Hepatocyte (in vitro differentiated cells): ENCODE data around the gene AGFG2. TPM values are rescaled to one million over a fixed set of nuclear protein-coding genes. Genes with fewer than 3 reads are reported as not detected.
A peak's percentile ranks its signal among the peaks of the same experiment; 100 is the strongest.

ENCODE experiments used
- DNase-seq: peaks from one replicate; pipeline ENCODE4 v3.0.0-alpha.2; 2016; ENCODE audit warnings: low spot score
- H2AFZ ChIP-seq: fragments of 200-600 bp; sonication (generic); 2 replicates; pipeline ENCODE4 v1.6.0; 2016; ENCODE audit warnings: antibody characterized with exemption, mild to moderate bottlenecking
- H3K27ac ChIP-seq: fragments of 200-600 bp; sonication (generic); 2 replicates; pipeline ENCODE4 v1.5.1; 2016; ENCODE audit warnings: mild to moderate bottlenecking
- H3K27me3 ChIP-seq: fragments of 200-600 bp; sonication (generic); 2 replicates; pipeline ENCODE4 v1.6.1; 2016
- H3K36me3 ChIP-seq: fragments of 200-600 bp; sonication (generic); replicated peaks from 2 replicates; pipeline ENCODE4 v1.5.1; 2016; ENCODE audit warnings: low read depth; ENCODE audit not compliant: insufficient read depth
- H3K4me1 ChIP-seq: fragments of 200-600 bp; sonication (generic); 2 replicates; pipeline ENCODE4 v1.5.1; 2016; ENCODE audit warnings: mild to moderate bottlenecking, moderate library complexity; ENCODE audit not compliant: insufficient read depth
- H3K4me2 ChIP-seq: fragments of 200-600 bp; sonication (generic); 2 replicates; pipeline ENCODE4 v1.6.0; 2016
- H3K4me3 ChIP-seq: fragments of 200-600 bp; sonication (generic); 2 replicates; pipeline ENCODE4 v1.5.1; 2016; ENCODE audit warnings: mild to moderate bottlenecking
- H3K79me2 ChIP-seq: fragments of 200-600 bp; sonication (generic); 2 replicates; pipeline ENCODE4 v1.6.0; 2017; ENCODE audit warnings: mild to moderate bottlenecking
- H3K9me2 ChIP-seq: fragments of 200-600 bp; sonication (generic); replicated peaks from 2 replicates; pipeline ENCODE4 v1.6.0; 2017; ENCODE audit warnings: mild to moderate bottlenecking; ENCODE audit not compliant: insufficient read depth
- H3K9me3 ChIP-seq: fragments of 200-600 bp; sonication (generic); 2 replicates; pipeline ENCODE4 v1.5.1; 2016; ENCODE audit warnings: low read depth, mild to moderate bottlenecking
- H4K20me1 ChIP-seq: fragments of 200-600 bp; sonication (generic); 2 replicates; pipeline ENCODE4 v1.6.0; 2016; ENCODE audit warnings: mild to moderate bottlenecking; ENCODE audit not compliant: insufficient read depth, poor library complexity, severe bottlenecking
- CTCF ChIP-seq: fragments of 200-600 bp; sonication (generic); IDR thresholded peaks from 2 replicates; pipeline ENCODE4 v1.5.1; 2016; ENCODE audit warnings: antibody characterized with exemption, mild to moderate bottlenecking; ENCODE audit not compliant: poor library complexity
- EZH2 ChIP-seq: fragments of 200-600 bp; sonication (generic); IDR thresholded peaks from 2 replicates; pipeline ENCODE4 v1.6.1; 2016; ENCODE audit warnings: antibody characterized with exemption, mild to moderate bottlenecking, borderline replicate concordance
- EZH2phosphoT487 ChIP-seq: fragments of 200-600 bp; sonication (generic); IDR thresholded peaks from one replicate; pipeline ENCODE4 v1.6.1; 2018; ENCODE audit warnings: antibody characterized with exemption, mild to moderate bottlenecking, low read depth, moderate library complexity; ENCODE audit not compliant: unreplicated experiment, severe bottlenecking
- WGBS: methylation state at CpG from one replicate; pipeline ENCODE4 v1.1.6; 2016; ENCODE audit warnings: low lambda C conversion rate; ENCODE audit errors: missing lambda C conversion rate; 5-methylcytosine and 5-hydroxymethylcytosine counted together
- polyA plus RNA-seq: library from polyadenylated mRNA; unstranded; fragments of >200 nt; fragmentation: Nextera tagmentation; extraction: Ambion mirVana; gene quantifications from 2 replicates; pipeline ENCODE4 v1.2.1, GENCODE V29; 2016
- total RNA-seq: library from RNA; depleted of rRNA; stranded (reverse); fragments of >200 nt; gene quantifications from 2 replicates; pipeline ENCODE4 v1.2.3, GENCODE V29; 2014

The AGFG2 gene
- total and polyA plus RNA-seq, 2 experiments from 2014 or later = 32.8 to 53.7 TPM

GRCh38 chr7:100572949-100573675, 34.1 kb downstream of the AGFG2 start:
- DNase-seq = no peak
- 100% methylated on average over 9 of the region's 30 CpGs for WGBS
- H3K36me3 ChIP-seq = no peaks in the 10 kb centered on the region

GRCh38 chr7:100573691-100574361, 34.8 kb downstream of the AGFG2 start, which contains the start of gene SAP25:
Gene SAP25 (minus strand): TSS chr7:100573900. CDS start chr7:100573742, 158 bp downstream.
- Histone ChIP-seq H3K27ac (peak within 1 kb of the TSS; percentile 77), H3K4me3 (no peak within 1 kb of the TSS), H3K36me3 (no peaks in the 10 kb centered on the region), H3K4me1 (peaks cover 37% of the 10 kb centered on the region), H4K20me1 (no peaks in the 10 kb centered on the region), H2AFZ (no peak within 1 kb of the TSS), H3K9me3 (no peaks in the 10 kb centered on the region), H3K79me2 (no peaks in the 10 kb centered on the region), H3K9me2 (no peaks in the 10 kb centered on the region), H3K27me3 (no peaks in the 10 kb centered on the region), H3K4me2 (no peak within 1 kb of the TSS)
- TF ChIP-seq EZH2 = no peak
- no peak for TF ChIP-seq EZH2phosphoT487
- no peak for TF ChIP-seq CTCF
- WGBS = 96% methylated on average over 29 of the region's 70 CpGs
- no peak for DNase-seq

More at GRCh38 chr7:100572949-100573675, 34.1 kb downstream of the AGFG2 start:
- no peak overlapping the region for H2AFZ ChIP-seq
- peak overlapping the region; percentile 77 for H3K27ac ChIP-seq
- no peak overlapping the region for H3K4me2 ChIP-seq
- no peaks in the 10 kb centered on the region for H4K20me1 ChIP-seq
- peaks cover 37% of the 10 kb centered on the region for H3K4me1 ChIP-seq
- no peaks in the 10 kb centered on the region for H3K9me2 ChIP-seq
- no peaks in the 10 kb centered on the region for H3K27me3 ChIP-seq
- no peaks in the 10 kb centered on the region for H3K79me2 ChIP-seq
- no peak for TF ChIP-seq EZH2phosphoT487
- TF ChIP-seq CTCF = no peak
- TF ChIP-seq EZH2 = no peak
- no peaks in the 10 kb centered on the region for H3K9me3 ChIP-seq
- no peak overlapping the region for H3K4me3 ChIP-seq

- WGBS = 96% methylated on average over 23 of the region's 44 CpGs
- no peak for DNase-seq
- H3K79me2 ChIP-seq = no peaks in the 10 kb centered on the region
- H4K20me1 ChIP-seq = no peaks in the 10 kb centered on the region
- H3K27ac ChIP-seq = no peak overlapping the region
- no peaks in the 10 kb centered on the region for H3K9me2 ChIP-seq
- TF ChIP-seq CTCF (no peak), EZH2 (no peak), EZH2phosphoT487 (no peak)
- H3K9me3 ChIP-seq = no peaks in the 10 kb centered on the region
- no peaks in the 10 kb centered on the region for H3K36me3 ChIP-seq
- H3K4me3 ChIP-seq = no peak overlapping the region
- H2AFZ ChIP-seq = no peak overlapping the region
- no peak overlapping the region for H3K4me2 ChIP-seq
- no peaks in the 10 kb centered on the region for H3K27me3 ChIP-seq
- H3K4me1 ChIP-seq = peaks cover 32% of the 10 kb centered on the region
These were observed 35.6 kb downstream of the AGFG2 start for GRCh38 chr7:100574362-100575205.
